SH-SY5Y (cell line): Measurements from ENCODE around the gene FCAMR.

Experiments used
- GATA2 ChIP-seq: IDR thresholded peaks from 2 replicates; pipeline ENCODE4 v1.6.1; 2011; ENCODE audit warnings: mild to moderate bottlenecking, low read depth, low read length
- GATA3 ChIP-seq: IDR thresholded peaks from 2 replicates; pipeline ENCODE4 v1.6.1; 2011; ENCODE audit warnings: low read depth, mild to moderate bottlenecking, low read length, moderate library complexity

FCAMR gene

GRCh38 chr1:206975306-206975705 is 5.0 kb upstream of the FCAMR start:
- TF ChIP-seq GATA3 (no peak), GATA2 (peak; percentile 39; the same call in 1 of the 2 replicates)

GRCh38 chr1:206974140-206974539 is 3.9 kb upstream of the FCAMR start:
- TF ChIP-seq GATA2 (no peak), GATA3 (no peak)

- no peak for TF ChIP-seq GATA3
- no peak for TF ChIP-seq GATA2
Measured at GRCh38 chr1:206972728-206973127, 2.5 kb upstream of the FCAMR start.

- TF ChIP-seq GATA3 (no peak), GATA2 (no peak)
Measured at GRCh38 chr1:206971029-206971655, 882 bp upstream of the FCAMR start.

GRCh38 chr1:206969090-206969489 is 1.2 kb downstream of the FCAMR start:
- TF ChIP-seq GATA3 (no peak), GATA2 (no peak)

GRCh38 chr1:206967096-206967849 is 3.0 kb downstream of the FCAMR start:
- TF ChIP-seq GATA2 (no peak), GATA3 (no peak)

- TF ChIP-seq GATA3 (no peak), GATA2 (no peak)
Measured at GRCh38 chr1:206965781-206966180, 4.5 kb downstream of the FCAMR start.

- TF ChIP-seq GATA2 = no peak
- TF ChIP-seq GATA3 = no peak
Measured at GRCh38 chr1:206963740-206964139, 6.5 kb downstream of the FCAMR start.

- no peak for TF ChIP-seq GATA3
- TF ChIP-seq GATA2 = no peak
Measured at GRCh38 chr1:206963119-206963712, 7.0 kb downstream of the FCAMR start.

- no peak for TF ChIP-seq GATA2
- no peak for TF ChIP-seq GATA3
Measured at GRCh38 chr1:206962272-206962671, 8.0 kb downstream of the FCAMR start.

GRCh38 chr1:206961668-206962067 is 8.6 kb downstream of the FCAMR start:
- TF ChIP-seq GATA2 (no peak), GATA3 (no peak)

- TF ChIP-seq GATA3 = no peak
- TF ChIP-seq GATA2 = no peak
Measured at GRCh38 chr1:206960676-206961386, 9.4 kb downstream of the FCAMR start.

GRCh38 chr1:206958144-206958543 is 12.1 kb downstream of the FCAMR start:
- TF ChIP-seq GATA2 (no peak), GATA3 (no peak)

GRCh38 chr1:206957639-206958038 is 12.6 kb downstream of the FCAMR start:
- TF ChIP-seq GATA2 (no peak), GATA3 (no peak)
